ENCODE data around the gene WDR73. TPM values are rescaled to one million over a fixed set of nuclear protein-coding genes. Genes with fewer than 3 reads are reported as not detected.

The WDR73 gene
- total RNA-seq, 1 experiment from 2014 or later: 35.6 TPM

DNA sequence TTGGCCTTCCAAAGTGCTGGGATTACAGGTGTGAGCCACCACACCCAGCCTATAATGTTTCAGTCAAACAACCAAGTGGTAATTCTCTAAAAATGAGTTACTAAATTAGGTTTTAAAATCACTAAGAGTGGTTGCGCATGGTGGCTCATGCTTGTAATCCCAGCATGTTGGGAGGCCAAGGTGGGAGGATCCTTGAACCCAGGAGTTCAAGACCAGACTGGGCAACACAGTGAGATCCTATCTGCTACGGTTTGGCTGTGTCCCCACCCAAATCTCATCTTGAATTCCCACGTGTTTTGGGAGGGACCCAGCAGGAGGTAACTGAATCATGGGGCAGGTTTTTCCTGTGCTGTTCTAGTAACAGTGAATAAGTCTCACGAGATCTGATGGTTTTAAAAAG lies 35.8 kb upstream of the WDR73 start:
- Histone ChIP-seq H3K27ac (ENCODE audit: low read depth, low read length) (no peak overlapping the region), H2AFZ (ENCODE audit: low read depth, low read length, poor library complexity, severe bottlenecking) (no peak overlapping the region), H3K4me2 (ENCODE audit: low read length) (no peak overlapping the region), H3K4me3 (replicated peaks in 1 of 2; ENCODE audit: low read depth in 1 of 2, low read length in 2 of 2) (no peak overlapping the region), H3K79me2 (ENCODE audit: insufficient read depth, low read length) (peaks cover 67% of the 10 kb centered on the region), H4K20me1 (ENCODE audit: insufficient read depth) (no peaks in the 10 kb centered on the region; the same call in 1 of the 2 replicates), H3K27me3 (ENCODE audit: insufficient read depth, low read length) (no peaks in the 10 kb centered on the region), H3K36me3 (ENCODE audit: control insufficient read depth in 1 of 2, insufficient read depth in 2 of 2, low read length in 2 of 2) (peaks cover 7 to 18% of the 10 kb centered on the region in 2 experiments; a peak in 2 of 4 replicates), H3K4me1 (ENCODE audit: control insufficient read depth in 1 of 2, insufficient read depth in 2 of 2, low read length in 2 of 2) (peaks cover 17 to 33% of the 10 kb centered on the region in 2 experiments), H3K9me3 (ENCODE audit: control insufficient read depth in 1 of 2, insufficient read depth in 1 of 2, low read depth in 1 of 2, low read length in 2 of 2) (no peaks in the 10 kb centered on the region), H3K9ac (ENCODE audit: low read length) (no peak overlapping the region), H3K9me2 (ENCODE audit: insufficient read depth) (no peaks in the 10 kb centered on the region)
- intact Hi-C loops (cut with micrococcal nuclease): no loop called here
- BruUV-seq (replicated peaks): no TSS peak
- ATAC-seq (no peak), DNase-seq (ENCODE audit: low read depth, low spot score) (no peak)
- POLR2A ChIA-PET: no interaction called here
- RAD21 ChIA-PET (ENCODE audit: low non-redundant PET in 1 of 2, low total read pairs in 2 of 2, uncharacterized antibody in 2 of 2, unreplicated experiment in 2 of 2): no interaction called here
- CTCF ChIA-PET: interaction anchor here (0.7 kb wide), 1 partner anchor 17 kb away, joined by 3 read pairs; no protein-coding TSS in a partner anchor
- TF ChIP-seq SP1 (IDR thresholded peaks at IDR 0.05; ENCODE audit: low read depth) (no peak), ZNF274 (IDR thresholded peaks at IDR 0.05; ENCODE audit: low read depth, low read length) (no peak), EGR1 (IDR thresholded peaks at IDR 0.05; ENCODE audit: low read depth) (no peak), RAD21 (IDR thresholded peaks at IDR 0.05; ENCODE audit: low read depth) (no peak), SIN3A (IDR thresholded peaks at IDR 0.05; ENCODE audit: low read depth) (no peak), ELF1 (IDR thresholded peaks at IDR 0.05; ENCODE audit: borderline replicate concordance, low read depth) (no peak), EZH2phosphoT487 (IDR thresholded peaks at IDR 0.05; ENCODE audit: borderline replicate concordance) (no peak), SRF (IDR thresholded peaks at IDR 0.05; ENCODE audit: low read depth) (no peak), POLR2AphosphoS5 (IDR thresholded peaks at IDR 0.05; ENCODE audit: low read depth, low read length) (no peak), ZFX (IDR thresholded peaks at IDR 0.05) (no peak), TCF7L2 (IDR thresholded peaks at IDR 0.05; ENCODE audit: borderline replicate concordance, extremely low read depth, insufficient read depth, insufficient read length) (no peak), YY1 (IDR thresholded peaks at IDR 0.05; ENCODE audit: extremely low read depth, insufficient replicate concordance, low read depth, low read length) (no peak), JUND (IDR thresholded peaks at IDR 0.05) (no peak), POLR2A (IDR thresholded peaks at IDR 0.05; ENCODE audit: borderline replicate concordance, extremely low read depth, insufficient read depth, insufficient read length) (no peak), FOSL1 (IDR thresholded peaks at IDR 0.05; ENCODE audit: low read depth) (no peak)
- TF ChIP-seq, protein P1, sequence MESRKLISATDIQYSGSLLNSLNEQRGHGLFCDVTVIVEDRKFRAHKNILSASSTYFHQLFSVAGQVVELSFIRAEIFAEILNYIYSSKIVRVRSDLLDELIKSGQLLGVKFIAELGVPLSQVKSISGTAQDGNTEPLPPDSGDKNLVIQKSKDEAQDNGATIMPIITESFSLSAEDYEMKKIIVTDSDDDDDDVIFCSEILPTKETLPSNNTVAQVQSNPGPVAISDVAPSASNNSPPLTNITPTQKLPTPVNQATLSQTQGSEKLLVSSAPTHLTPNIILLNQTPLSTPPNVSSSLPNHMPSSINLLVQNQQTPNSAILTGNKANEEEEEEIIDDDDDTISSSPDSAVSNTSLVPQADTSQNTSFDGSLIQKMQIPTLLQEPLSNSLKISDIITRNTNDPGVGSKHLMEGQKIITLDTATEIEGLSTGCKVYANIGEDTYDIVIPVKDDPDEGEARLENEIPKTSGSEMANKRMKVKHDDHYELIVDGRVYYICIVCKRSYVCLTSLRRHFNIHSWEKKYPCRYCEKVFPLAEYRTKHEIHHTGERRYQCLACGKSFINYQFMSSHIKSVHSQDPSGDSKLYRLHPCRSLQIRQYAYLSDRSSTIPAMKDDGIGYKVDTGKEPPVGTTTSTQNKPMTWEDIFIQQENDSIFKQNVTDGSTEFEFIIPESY (IDR thresholded peaks at IDR 0.05; ENCODE audit: extremely low read depth, insufficient replicate concordance, low read length): no peak
- TF ChIP-seq, protein P2, sequence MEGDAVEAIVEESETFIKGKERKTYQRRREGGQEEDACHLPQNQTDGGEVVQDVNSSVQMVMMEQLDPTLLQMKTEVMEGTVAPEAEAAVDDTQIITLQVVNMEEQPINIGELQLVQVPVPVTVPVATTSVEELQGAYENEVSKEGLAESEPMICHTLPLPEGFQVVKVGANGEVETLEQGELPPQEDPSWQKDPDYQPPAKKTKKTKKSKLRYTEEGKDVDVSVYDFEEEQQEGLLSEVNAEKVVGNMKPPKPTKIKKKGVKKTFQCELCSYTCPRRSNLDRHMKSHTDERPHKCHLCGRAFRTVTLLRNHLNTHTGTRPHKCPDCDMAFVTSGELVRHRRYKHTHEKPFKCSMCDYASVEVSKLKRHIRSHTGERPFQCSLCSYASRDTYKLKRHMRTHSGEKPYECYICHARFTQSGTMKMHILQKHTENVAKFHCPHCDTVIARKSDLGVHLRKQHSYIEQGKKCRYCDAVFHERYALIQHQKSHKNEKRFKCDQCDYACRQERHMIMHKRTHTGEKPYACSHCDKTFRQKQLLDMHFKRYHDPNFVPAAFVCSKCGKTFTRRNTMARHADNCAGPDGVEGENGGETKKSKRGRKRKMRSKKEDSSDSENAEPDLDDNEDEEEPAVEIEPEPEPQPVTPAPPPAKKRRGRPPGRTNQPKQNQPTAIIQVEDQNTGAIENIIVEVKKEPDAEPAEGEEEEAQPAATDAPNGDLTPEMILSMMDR (IDR thresholded peaks at IDR 0.05 in 2 of 3, conservative IDR thresholded peaks at IDR 0.05 in 1 of 3; ENCODE audit: borderline replicate concordance in 1 of 3, insufficient read depth in 1 of 3, low read depth in 2 of 3, low read length in 2 of 3): no peak
- TF ChIP-seq, protein P3, sequence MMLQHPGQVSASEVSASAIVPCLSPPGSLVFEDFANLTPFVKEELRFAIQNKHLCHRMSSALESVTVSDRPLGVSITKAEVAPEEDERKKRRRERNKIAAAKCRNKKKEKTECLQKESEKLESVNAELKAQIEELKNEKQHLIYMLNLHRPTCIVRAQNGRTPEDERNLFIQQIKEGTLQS (IDR thresholded peaks at IDR 0.05): no peak
- TF ChIP-seq, protein P4, sequence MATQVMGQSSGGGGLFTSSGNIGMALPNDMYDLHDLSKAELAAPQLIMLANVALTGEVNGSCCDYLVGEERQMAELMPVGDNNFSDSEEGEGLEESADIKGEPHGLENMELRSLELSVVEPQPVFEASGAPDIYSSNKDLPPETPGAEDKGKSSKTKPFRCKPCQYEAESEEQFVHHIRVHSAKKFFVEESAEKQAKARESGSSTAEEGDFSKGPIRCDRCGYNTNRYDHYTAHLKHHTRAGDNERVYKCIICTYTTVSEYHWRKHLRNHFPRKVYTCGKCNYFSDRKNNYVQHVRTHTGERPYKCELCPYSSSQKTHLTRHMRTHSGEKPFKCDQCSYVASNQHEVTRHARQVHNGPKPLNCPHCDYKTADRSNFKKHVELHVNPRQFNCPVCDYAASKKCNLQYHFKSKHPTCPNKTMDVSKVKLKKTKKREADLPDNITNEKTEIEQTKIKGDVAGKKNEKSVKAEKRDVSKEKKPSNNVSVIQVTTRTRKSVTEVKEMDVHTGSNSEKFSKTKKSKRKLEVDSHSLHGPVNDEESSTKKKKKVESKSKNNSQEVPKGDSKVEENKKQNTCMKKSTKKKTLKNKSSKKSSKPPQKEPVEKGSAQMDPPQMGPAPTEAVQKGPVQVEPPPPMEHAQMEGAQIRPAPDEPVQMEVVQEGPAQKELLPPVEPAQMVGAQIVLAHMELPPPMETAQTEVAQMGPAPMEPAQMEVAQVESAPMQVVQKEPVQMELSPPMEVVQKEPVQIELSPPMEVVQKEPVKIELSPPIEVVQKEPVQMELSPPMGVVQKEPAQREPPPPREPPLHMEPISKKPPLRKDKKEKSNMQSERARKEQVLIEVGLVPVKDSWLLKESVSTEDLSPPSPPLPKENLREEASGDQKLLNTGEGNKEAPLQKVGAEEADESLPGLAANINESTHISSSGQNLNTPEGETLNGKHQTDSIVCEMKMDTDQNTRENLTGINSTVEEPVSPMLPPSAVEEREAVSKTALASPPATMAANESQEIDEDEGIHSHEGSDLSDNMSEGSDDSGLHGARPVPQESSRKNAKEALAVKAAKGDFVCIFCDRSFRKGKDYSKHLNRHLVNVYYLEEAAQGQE (IDR thresholded peaks at IDR 0.05; ENCODE audit: low read depth): no peak
